Endometrium (tissue), 2 donors: Measurements from ENCODE around the gene CYP46A1.

Source experiments
- FAIRE-seq: peaks from 2 replicates; lab custom pipeline; 2012; peaks lifted over from hg19 to GRCh38; lab: Jason Lieb, UNC
- donor health status: control.
- donor health status: control.

CYP46A1 gene

DNA sequence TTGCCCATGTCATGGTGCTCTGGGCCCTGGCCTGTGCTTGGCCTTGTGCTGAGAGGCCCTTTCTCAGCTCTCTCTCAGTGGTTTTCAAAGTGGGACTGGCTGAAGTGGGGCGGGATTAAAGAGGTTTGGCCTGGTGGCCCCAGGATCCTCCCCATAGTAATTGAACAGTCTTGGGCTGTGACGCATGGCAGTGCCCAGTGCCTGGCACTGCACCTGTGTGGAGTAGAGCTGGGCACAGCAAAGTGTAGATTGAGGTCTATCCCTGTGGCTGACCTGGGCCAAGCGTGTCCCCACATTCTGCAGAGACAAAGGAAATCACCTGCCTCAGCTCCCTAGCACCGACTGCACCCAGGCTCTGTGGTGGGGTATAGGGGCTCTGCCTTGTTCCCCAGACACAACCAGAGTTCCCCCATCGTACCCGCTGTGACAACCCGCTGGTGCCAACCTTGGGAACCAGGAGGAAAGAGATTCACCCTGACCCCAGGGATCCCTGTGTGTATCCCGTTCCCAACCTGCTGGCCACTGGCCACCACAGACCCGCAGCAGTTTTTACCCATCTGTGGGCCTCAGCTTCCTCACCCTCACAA is 9.9 kb upstream of the CYP46A1 start:
- FAIRE-seq: no peak

DNA sequence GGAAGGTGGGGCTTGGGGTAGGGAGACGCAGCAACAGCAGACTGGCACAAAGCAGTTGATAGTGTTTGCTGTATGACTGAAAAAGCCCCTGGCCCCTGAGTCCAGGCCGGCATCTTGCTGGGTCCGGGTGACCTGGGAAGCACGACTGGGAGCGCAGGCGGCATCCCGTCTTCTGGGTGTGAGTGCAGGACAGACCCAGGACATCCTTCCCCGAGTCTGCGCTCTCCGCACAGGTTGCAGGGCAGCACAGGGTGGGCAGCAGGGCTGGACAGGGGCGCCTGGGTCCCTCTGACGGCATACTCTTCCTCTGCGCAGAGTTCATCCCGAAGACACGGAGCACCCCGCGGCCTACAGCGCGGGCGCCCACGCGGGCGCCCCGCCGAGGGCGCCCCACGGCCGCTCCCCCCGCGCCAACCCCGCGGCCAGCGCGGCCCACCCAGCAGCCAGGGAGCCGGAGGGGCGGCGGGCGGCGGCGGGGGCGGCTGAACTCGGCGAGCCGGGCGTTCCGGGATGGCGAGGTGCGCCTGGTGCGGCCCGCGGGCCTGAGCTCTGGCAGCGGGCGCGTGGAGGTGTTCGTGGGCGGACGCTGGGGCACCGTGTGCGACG is 9.2 kb upstream of the CYP46A1 start:
- no peak for FAIRE-seq

DNA sequence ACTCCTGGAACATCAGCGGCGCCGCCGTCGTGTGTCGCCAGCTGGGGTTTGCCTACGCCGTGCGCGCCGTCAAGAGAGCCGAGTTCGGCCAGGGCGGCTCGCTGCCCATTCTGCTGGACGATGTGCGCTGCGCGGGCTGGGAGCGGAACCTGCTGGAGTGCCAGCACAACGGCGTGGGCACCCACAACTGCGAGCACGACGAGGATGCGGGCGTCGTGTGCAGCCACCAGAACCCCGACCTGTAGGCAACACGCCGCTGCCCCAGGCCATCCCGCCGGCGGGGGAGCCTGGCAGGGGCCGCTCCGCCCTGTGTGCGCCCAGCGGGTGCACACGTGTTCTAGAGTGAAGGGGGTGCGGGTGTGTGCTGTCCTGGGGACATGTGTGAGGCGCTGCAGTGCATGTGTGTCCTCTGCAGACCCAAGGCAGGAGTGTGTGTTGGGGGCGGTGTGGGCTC is 8.7 kb upstream of the CYP46A1 start:
- FAIRE-seq: no peak

DNA sequence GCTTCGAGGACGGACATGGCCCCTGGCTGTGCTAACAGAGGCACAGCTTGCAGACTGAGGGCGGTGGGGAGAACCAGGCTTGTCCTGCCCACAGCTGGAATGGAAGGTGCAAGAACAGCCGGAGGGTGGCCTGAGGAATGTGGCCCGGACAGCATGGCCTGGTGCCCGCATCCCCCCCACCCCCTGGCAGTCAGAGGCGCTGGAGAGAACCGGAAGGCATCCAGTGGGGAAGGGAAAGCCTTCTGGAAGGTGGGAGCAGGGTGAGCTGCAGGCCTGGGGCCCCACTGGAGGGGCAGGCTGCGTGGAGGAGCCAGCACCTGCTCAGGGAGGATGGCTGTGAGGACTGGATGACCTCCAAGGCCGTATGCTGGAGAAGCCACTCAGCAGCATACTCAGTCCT is 8.1 kb upstream of the CYP46A1 start:
- FAIRE-seq: no peak

DNA sequence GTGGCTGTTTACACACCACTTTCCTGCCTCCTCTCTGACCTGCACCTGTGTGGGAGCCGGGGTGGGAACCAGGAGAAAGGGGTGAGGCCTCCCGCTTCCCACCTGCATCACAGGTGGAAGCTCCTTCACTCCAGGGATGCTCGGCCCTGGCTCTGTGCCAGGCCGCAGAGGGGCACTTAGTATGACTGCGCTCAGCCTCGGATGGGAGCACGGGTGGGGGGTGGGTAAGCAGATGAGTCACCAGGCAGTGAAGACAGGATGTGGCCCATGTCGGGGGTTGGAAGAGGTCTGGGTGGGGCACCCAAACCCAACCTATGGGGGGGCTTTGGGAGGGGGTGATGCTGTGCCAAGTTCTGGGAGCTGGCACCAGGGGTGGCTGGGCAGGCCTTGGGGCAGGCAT is 7.4 kb upstream of the CYP46A1 start:
- no peak for FAIRE-seq

DNA sequence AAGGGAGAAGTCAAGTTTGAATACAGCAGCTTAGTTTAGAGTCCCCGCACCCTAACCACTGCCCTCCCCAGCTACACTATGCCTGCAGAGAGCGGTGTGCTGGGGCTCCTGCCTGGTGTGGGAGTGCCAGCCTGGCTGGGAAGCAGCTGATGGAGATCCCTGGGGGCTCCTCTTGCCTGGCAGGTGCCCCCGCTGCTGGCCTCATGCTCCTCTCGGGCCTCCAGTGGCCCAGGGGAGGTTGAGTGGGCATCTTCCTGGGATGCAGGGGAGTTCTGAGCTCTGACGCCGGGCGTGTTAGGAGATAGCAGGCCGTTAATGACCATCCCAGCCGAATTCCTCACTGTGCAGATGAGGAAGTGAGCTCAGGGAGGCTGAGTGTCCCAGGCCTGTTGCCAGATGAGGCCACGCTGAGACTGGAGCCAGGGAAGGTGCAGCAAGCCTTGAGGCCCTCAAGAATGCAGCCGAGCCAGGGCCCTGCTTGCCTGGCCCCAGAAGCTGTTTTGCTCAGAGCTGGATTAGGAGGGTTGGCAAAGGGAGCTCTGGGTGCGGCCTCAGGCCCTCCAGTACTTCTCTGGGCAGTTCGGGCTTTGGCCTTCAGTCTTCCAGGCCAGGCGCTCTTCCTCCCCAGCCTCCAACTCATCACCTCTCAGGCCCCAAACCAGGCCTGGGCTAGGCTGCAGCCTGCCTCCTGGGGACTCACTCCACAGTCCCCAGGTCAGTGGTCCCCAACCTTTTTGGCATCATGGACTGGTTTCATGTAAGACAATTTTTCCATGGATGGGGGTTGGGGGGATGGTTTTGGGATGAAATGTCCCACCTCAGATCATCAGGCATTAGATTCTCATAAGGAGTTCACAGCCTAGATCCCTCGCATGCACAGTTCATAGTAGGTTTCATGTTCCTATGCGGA is 6.6 kb upstream of the CYP46A1 start:
- FAIRE-seq: no peak

DNA sequence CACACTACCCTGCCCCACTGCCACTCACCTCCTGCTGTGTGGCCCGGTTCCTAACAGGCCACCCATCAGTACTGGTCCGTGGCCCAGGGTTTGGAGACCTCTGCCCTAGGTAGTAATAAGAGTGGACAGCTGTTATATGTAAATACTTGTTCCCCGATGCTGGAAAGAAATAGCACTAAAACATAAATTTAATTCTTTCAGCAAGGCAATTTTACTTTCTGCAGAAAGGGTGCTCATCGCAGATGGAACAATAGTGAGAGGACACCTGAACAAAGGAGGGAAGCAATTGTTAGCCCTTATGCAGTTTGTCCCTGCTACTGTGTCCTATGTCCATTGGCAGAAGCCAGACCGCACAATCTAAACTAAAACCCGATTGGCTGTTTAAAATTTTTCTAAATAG is 5.9 kb upstream of the CYP46A1 start:
- FAIRE-seq: no peak

DNA sequence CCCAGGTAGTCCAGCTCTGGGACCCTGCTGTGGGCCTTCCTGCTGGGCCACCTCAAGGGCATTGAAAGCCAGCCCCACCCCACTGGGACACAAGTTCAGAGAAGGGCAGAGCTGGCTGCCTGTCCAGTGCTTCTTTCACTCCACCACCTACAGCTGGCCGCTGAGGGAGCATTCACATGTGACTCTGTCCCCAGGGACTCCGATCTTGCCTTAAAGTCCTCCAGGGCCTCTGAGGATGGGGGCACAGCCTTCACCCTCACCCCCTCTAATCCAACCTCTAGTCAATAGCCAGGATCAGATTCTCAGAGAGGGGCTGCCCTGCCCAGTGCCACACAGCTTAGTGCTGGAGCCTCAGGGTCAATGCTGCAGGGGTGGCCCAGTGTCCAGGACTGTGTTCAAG is 5.0 kb upstream of the CYP46A1 start:
- FAIRE-seq: no peak

DNA sequence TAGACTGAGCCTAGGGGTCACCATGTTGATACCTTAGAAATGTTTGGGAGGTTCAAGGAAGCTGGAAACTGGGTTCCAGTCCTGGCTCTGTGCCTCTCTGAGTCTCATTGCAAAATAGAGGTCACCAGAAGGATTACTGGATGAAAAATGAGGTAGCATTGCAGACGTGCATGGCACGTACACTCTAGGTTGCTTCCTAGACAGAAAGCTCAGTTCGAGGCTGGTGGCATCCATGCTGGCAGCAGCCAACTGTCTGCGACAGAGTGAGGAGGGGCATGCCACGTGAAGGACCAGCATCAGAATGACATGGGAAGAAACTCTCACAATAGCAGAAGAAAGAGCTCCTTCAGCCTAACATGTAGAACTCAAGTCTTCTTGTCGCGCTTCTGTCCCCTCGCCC is 4.6 kb upstream of the CYP46A1 start:
- FAIRE-seq: no peak

DNA sequence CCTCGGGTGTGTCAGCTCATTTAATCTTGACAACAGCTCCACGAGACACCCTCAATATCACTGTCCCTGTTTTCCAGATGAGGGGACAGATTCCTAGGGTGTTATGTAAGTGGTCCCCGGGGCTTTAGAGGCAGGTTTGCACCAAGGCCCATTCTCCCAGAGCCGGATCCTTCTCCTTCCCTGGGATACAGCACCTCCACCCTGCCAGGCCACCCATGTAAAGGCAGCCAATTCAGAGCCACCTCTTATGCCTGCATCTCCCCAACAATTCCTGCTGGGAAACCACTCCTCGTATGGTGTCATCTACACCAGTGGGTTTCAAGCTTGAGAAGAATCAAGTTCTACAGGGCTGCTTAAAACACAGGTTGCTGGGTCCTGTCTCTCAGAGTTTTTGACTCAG is 4.1 kb upstream of the CYP46A1 start:
- no peak for FAIRE-seq

DNA sequence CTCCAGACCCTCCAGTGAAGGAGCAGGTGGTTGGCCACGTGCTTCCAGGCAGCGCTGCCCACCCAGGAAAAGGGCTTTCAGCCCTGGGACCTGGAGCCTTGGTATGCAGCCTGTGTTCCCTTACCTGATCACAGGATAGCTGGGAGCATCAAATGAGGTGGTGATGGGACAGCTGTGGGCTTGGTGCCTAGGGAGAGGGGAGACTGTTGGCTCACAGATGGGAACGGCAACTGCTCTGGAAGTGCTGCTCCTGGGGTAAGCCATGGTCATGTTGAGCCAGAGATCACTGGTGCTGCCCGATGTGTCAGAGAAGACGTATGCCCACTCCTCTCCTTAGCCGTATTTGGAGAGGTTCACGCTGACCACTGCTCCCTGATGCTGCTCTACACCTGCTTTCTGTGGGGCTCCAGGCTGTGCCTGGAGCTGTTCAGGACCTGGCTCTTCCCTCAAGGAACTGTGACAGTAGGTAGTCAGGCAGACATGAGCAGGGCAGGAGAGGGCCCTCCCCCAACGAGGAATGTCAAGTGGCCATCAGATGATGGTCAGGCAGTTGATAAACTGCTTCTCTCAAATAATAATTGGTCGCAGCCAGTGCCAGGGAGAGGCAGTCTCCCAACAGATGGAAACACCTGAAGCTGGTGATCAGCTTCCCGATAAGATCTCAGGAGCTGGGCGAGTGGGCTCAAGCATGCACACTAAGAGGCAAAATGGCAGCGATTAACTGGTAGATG is 2.8 kb upstream of the CYP46A1 start:
- FAIRE-seq: no peak

DNA sequence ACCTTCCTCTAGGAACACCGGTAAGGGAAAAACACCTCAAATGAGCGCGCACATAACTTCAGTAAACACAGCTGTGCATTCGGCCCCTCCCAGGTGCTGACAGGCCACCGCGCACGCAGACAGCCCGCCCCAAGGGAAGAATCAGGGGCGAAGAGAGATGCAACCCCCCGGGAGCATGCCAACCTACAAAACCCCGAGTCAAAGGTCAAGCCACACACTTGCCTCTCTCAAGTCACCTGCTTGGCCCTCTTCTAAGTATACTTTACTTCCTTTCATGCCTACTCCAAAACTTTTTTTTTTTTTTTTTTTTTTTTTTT is 2.3 kb upstream of the CYP46A1 start:
- FAIRE-seq: no peak

DNA sequence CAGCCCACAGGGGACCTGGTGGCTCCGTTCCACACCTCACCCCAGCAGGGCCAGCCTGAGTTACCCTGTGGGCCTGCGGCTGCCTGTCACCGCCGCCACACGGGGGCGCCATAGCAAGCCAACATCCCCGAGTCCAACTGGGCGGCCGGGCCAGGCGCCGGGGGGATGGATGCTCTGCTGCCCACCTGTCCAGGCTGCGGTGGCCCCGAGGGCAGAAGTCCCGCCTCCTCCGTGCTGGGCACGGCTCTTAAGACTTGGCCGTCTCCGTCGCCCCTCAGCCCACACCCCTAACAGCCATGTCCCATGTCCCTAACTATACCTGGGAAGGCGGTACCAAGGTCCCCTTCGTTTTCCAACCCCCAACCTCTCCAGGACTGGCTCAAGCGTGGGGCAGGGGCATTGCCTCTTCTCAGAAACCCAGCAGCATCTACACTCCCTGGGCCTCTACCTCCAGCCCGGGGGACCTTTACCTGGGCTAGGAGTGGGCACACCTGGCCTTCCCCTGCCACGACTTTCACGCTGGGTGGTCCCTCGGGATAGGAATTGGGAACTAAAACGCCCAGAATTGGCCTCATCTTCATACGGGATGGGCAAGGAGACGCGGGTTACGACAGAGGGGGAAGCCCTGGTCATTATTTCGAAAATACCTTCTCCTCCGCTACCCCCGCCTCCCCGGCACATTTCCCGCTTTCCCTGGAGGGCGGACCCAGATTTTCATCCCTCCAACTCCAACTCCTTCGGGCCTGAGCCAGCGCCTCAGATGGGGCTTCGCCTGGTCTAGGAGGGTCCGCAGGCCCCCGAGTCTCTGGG is 1.1 kb upstream of the CYP46A1 start:
- no peak for FAIRE-seq

DNA sequence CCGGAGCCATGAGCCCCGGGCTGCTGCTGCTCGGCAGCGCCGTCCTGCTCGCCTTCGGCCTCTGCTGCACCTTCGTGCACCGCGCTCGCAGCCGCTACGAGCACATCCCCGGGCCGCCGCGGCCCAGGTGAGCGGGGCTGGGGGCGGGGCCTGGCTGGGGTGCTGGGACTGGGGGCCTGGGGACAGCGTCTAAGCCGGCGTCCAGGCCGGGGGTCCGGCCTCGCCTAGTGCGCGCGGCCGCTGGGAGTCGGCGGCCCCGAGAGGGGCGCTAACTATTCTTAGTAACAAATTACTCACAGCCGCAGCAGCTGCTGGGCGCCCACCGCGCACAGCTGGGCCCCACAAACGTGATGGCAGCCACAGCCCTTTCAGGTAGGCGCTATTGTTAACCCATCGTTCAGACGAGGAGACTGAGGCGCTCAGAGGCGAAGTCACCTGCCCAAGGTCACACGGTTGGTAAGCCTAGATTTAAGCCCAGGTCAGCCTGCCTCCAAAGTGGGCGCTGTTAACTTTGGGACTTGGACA is 374 bp downstream of the CYP46A1 start:
- no peak for FAIRE-seq

DNA sequence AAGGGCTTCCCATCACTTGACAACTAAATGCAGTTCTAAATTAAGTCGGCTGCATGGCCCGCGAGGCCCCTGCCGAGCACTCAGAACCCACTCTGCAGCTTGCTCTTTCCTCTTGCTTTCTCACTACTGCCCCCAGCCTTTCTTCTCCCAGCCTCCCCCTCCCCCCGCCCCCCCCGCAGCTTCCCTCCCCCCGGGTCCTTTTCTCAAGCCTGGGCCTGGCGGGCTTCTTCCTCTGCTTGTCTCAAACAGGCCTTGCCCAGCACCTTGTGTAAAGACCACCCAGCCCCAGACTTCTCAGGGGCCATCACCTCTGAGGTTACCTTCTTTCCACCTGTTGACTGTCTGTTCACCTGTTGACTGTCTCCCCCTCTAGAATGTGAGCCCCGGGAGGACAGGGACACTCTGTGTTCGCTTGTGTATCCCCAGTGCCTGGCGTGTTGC is 1.1 kb downstream of the CYP46A1 start:
- no peak for FAIRE-seq

DNA sequence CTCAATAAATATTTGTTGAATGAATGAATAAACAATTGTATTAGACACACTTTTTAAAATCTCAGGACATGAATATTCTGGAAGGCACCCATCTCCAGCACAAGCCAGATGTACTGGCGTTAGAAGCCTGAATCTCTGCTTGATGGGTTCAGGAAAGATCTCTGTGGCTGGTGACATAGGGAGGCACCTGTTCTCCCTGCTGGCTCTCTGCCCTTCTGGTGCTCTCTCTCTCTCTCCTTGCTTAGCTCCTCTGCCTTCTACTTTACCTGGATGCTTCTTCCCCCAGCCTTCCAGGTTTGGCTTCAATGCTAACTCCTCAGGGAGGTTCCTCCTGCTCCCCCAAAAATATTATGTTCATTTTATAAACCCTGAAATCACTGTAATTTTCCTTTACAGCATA is 1.5 kb downstream of the CYP46A1 start:
- FAIRE-seq: no peak

DNA sequence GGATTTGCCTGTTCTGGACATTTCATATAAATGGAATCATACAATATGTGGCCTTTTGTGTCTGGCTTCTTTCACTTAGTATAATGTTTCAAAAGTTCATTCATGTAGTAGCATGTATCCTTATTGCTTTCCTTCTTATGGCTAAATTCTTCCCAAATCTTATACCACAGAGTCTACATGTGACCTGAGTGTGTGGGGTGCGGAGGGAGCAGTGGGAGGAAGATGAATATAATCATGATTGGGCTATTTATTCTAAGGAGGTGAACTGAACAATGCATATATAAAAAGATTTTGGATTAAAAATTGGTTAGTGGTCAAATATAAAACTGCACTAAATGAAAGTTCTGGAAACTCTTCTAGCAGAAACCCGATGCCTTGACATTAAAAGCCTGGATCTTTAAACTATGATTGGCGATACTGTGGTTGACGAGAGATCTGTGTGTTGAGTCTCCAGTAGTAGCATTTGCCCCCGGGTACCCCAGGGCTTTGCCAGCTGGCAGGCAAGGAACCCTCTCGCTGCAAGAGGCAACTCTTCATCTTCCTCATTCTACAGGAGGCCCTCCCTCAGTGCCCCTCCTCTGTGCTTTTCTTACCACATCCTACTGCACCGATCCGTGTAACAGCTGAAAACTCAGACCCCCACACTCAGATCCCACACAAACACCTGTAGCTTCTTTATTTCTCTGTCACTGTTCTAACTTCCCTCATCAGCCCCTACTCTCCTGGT is 2.6 kb downstream of the CYP46A1 start:
- no peak for FAIRE-seq

DNA sequence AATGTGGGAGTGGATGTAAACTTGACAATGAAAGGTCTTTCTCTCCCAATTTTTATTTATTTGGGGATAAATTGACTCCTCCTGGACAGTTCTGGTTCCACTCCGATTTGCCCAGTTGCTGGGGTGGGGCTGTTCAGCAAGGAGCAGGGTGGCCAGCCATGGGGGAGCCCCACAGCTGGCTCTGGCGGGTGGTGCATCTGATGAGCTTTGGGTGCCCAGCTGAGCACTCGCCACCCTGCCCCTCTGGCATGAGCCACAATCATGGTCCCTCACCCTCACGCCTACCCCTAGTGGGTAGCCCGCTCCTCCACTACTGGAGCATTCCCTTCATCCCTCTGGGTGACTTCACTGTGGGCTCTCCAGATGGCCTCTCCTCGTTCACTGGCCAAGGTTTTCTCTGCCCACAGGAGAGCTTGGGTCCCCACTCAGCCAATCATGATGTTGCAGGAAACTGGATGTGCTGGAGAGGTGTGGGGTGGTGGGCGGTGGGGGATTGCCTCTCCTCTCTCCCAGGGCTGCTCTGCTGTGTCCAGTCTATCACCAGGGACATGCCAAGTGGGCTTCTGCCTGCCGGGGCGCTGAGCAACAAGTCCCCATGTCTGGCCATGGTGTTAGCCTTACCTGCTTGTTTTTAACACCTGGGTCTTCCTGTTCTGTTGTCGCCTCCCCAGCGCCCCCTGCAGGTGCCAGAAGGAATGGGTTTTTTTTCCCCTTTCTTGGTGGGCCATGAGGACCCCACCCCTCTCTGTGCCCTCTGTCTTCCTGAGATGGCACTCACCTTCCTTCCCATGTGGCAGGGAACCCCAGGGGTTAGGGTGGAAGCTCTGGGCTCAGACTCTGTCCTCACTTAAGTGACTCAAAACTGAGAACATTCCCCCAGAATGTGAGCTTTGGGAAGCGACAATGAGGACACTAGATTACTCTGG is 3.4 kb downstream of the CYP46A1 start:
- FAIRE-seq: no peak

DNA sequence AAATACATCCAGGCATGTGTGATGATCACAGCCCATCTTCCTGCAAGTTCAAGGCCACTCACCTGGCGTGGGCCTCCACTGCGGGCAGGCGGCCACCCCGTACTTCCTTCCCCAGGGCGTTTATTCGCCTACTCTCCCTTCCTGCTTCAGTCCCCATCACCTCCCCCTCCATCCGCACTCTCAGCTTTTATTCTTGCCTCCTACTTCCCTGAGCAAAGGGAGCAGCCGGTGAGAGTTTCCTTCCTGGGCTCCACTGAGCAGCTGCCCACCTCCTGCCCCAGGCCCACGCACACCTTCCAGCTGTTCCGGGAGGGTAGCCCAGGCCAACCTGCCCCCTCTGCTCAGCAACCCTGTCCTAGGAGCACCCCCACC is 4.1 kb downstream of the CYP46A1 start:
- no peak for FAIRE-seq

DNA sequence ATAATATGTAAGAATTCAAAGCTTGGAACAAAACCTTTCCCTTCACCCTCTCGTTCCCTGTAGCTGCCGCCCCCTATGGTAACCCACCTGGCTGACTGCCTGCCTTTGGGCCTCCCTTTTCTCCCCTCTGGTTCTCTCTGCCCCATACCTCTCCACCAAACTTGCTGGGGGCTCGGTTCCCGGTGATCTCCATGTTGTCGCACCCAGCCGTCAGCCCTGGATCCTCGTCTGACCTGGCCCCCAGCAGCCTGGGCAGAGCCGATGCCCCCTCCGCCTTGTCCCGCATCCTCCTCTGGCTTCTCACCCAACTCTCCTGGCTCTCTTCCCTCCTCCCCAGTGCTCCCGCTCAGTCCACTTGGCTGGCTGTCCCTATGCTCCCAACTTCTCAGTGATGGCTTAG is 4.5 kb downstream of the CYP46A1 start:
- FAIRE-seq: no peak
